Measurements from ENCODE around the gene EVA1A. TPM values are rescaled to one million over a fixed set of nuclear protein-coding genes. Genes with fewer than 3 reads are reported as not detected.
A peak's percentile ranks its signal among the peaks of the same experiment; 100 is the strongest.

EVA1A gene
- total RNA-seq, 1 experiment from 2014 or later: 124 TPM

DNA sequence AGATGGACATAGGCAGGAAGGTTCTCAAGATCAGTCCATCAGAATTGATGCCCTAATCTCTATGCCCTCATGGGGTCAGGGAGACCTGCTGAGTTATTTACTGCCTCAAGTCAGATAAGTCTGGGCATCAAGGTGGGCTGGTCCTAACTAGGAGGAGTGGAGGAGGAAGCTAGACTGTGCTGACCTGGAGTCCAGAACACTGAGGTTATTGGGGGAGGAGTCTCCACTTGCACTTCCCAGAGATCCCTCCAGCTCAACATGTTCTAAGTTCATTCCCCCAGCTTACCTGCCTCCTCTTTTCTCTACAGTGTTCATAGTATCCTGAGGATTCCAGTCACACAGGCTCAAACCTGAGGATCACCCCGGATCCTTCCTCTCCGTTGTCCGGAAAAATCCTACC lies 19.3 kb downstream of the EVA1A start:
- DNase-seq (ENCODE audit: low read depth): no peak

GRCh38 chr2:75540994-75541393 lies 19.7 kb downstream of the EVA1A start:
- DNase-seq (ENCODE audit: low read depth): no peak

DNA sequence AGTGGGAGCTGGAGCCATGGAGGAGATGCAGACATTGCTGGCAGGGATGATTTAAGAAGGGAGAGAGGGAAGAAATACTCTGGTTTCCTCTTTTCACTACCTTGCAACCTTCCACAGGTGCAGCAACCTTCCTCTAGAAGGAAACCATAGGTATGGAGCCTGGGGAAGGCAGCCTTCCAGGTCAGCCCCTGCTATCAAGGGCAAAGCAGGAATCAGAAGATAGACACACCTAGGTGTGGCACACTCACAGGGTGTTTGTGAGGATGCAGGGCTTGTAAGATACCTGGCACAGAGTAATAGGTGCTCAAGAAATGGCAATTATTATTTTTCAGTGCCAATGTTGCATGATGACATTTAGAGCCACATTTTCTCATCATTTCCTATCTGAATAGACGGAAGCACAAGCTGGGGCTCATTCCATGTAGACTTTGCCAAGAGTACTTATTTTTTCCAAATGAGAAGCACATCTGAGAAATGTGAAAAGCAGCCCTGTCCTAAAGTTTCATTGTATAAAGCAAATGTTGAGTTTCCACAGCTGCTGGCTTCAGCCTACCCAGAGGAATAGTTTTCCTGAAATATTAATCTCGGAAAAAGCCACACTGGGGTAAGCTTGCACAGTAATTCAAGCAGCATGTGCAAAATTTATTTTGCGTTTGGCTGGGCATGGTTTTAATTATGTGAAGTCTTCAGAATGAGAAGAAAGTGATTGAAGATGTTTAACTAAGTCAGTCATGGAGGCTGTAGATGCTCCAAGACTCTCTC lies 20.6 kb downstream of the EVA1A start:
- DNase-seq (ENCODE audit: low read depth): no peak

DNA sequence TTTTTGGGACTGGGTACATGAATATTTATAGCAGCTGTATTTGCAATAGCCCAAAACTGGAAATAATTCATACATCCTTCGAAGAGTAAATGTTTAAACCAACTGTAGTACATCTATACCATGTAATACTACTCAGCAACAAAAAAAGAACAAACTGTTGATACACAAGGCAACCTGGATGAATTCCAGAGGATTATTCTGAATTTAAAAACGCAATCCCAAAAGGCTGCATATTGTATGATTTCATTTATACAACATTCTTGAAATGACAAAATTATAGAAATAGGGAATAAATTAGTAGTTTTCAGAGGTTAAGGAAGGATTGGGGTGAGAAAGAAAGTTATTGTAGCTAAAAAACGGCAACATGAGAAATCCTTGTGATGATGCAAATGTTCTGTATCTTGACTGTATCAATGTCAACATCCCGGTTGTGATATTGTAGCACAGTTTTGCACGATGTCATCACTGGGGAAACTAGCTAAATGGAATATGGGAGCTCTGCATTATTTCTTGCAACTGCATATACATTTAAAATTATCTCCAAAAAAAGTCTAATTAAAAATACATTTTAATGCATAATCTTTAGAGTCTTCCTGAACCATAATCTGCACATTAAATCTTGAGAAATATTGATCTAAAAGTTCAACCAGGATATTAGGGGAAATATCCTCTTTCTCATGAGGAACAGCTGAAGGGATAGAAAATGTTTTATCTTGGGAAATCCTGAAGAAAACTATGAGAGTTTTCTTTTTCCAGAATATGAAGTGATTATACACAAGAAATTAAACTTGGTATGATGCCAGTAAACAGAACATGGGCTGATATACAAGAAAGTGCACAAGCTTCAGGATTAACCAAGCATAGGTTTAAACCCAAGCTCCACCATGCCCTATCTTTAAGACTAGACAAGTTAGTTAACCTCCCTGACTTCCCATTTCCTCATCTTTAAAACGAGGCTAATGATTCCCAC lies 21.9 kb downstream of the EVA1A start:
- no peak for DNase-seq (ENCODE audit: low read depth)

DNA sequence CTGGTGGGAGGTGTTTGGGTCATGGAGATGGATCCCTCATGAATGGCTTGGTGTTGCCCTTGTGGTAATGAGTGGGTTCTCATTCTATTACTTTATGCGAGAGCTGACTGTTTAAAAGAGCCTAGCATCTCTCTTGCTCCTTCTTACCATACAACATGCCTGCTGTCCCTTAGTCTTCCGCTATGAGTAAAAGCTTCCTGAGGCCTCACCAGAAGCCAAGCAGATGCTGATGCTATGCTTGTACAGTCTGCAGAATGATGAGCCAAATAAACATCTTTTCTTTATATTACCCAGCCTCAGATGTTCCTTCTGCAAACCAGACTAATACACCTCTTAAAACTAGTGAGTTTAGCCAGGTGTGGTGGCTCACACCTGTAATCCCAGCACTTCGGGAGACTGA lies 23.1 kb downstream of the EVA1A start:
- DNase-seq (ENCODE audit: low read depth): no peak

GRCh38 chr2:75533135-75533534 lies 27.6 kb downstream of the EVA1A start:
- DNase-seq (ENCODE audit: low read depth): no peak

GRCh38 chr2:75532488-75532887 lies 28.3 kb downstream of the EVA1A start:
- no peak for DNase-seq (ENCODE audit: low read depth)

GRCh38 chr2:75528221-75528977 lies 32.3 kb downstream of the EVA1A start:
- DNase-seq (ENCODE audit: low read depth): peak; percentile 94

- DNase-seq (ENCODE audit: low read depth): no peak
Measured at GRCh38 chr2:75527676-75528075, 33.1 kb downstream of the EVA1A start.

DNA sequence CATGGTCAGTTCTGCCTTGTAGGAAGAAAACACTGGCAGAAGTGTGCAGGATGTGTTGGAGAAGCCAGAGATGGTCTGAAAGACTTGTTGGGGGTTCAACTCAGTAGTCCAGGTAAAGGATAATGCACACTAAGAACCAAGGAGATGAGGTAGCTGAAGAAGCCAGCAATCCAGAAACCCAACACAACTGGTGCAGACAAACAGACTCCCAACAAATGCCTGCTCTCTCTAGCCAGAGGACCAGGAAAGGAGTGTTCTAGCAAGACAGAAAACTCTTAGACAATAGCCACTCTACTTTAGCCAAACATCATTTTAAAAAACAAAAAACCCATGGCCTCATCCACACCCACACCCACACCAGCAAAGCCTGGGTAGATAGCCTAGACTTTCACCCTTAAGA lies 33.9 kb downstream of the EVA1A start:
- DNase-seq (ENCODE audit: low read depth): no peak

GRCh38 chr2:75525434-75526310 lies 35.1 kb downstream of the EVA1A start:
- peak; percentile 79 for DNase-seq (ENCODE audit: low read depth)

GRCh38 chr2:75524276-75524911 lies 36.3 kb downstream of the EVA1A start:
- no peak for DNase-seq (ENCODE audit: low read depth)

DNA sequence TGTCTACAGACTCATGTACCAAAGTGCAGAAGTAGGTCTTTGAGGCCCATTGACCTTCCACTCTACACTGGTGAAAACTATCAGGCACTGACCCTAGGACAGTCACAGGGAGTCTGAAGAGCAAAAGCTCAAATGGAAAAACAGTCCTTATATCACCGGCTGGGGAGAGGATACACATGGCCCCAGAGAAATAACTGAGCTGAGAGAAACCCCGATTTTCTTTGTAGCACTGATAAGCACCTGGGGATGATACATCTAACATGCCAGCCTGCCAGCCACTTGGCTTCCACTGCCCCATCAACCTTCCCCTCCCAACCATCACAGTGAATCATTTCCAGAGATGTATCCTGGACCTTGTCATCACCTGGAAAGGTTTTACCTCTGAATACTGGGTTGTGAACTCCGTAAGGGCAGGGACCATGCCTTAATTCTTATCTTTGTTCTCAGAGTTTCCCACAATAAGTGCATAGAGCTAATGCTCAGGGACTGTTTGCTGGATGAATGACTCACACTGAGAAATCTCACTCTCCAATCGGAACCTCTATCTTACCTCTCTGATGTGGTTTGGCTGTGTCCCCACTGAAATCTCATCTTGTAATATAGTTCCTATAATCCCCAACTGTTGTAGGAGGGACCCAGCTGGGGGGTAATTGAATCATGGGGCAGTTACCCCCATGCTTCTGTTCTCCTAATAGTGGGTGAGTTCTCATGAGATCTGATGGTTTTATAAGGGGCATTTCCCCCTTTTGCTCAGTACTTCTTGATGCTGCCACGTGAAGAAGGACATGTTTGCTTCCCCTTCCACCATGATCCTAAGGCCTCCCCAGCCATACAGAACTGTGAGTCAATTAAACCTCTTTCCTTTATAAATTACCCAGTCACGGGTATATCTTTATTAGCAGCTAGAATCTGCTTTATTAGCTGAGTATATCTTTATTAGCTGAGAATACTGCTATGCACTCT lies 37.1 kb downstream of the EVA1A start:
- DNase-seq (ENCODE audit: low read depth): peak; percentile 96

GRCh38 chr2:75522543-75523312 lies 38.0 kb downstream of the EVA1A start:
- DNase-seq (ENCODE audit: low read depth): peak; percentile 43

GRCh38 chr2:75521225-75521872 lies 39.4 kb downstream of the EVA1A start:
- no peak for DNase-seq (ENCODE audit: low read depth)

GRCh38 chr2:75519843-75520242 lies 40.9 kb downstream of the EVA1A start:
- no peak for DNase-seq (ENCODE audit: low read depth)

- DNase-seq (ENCODE audit: low read depth): peak; percentile 46
Measured at GRCh38 chr2:75518638-75519465, 41.9 kb downstream of the EVA1A start.

Measured in M059J (cell line).